Skeletal muscle satellite cell (primary cell): ENCODE data around the gene CUL9.

Experiments
- H3K27me3 ChIP-seq: 2 replicates; pipeline ENCODE4 v1.7.0; 2013; ENCODE audit warnings: low read length; ENCODE audit not compliant: control insufficient read depth, insufficient read depth
- H3K36me3 ChIP-seq: 2 replicates; pipeline ENCODE4 v1.7.0; 2013; ENCODE audit warnings: mild to moderate bottlenecking, control low read depth, low read length; ENCODE audit not compliant: insufficient read depth
- H3K4me1 ChIP-seq: 2 replicates; pipeline ENCODE4 v1.7.0; 2013; ENCODE audit warnings: low read length; ENCODE audit not compliant: control insufficient read depth, insufficient read depth
- H3K4me2 ChIP-seq: 2 replicates; pipeline ENCODE4 v1.7.0; 2013; ENCODE audit warnings: mild to moderate bottlenecking, low read length
- H3K4me3 ChIP-seq: 2 replicates; pipeline ENCODE4 v1.7.0; 2013; ENCODE audit warnings: low read length
- H3K9ac ChIP-seq: 2 replicates; pipeline ENCODE4 v1.7.0; 2013; ENCODE audit warnings: mild to moderate bottlenecking, low read depth, low read length, moderate library complexity
- H3K9me3 ChIP-seq: replicated peaks from 2 replicates; pipeline ENCODE4 v1.7.0; 2013; ENCODE audit warnings: mild to moderate bottlenecking, control low read depth, low read length

CUL9 gene

GRCh38 chr6:43204271-43205105 is 22.5 kb downstream of the CUL9 start:
- Histone ChIP-seq H3K27me3 (no peaks in the 10 kb centered on the region), H3K4me3 (no peak overlapping the region), H3K36me3 (peaks cover 34% of the 10 kb centered on the region)

GRCh38 chr6:43205849-43206248 is 23.9 kb downstream of the CUL9 start:
- no peak overlapping the region for H3K9ac ChIP-seq
- no peaks in the 10 kb centered on the region for H3K27me3 ChIP-seq
- no peaks in the 10 kb centered on the region for H3K9me3 ChIP-seq
- H3K4me3 ChIP-seq, result no peak overlapping the region
- no peaks in the 10 kb centered on the region for H3K4me1 ChIP-seq
- no peak overlapping the region for H3K4me2 ChIP-seq
- H3K36me3 ChIP-seq, result peaks cover 30% of the 10 kb centered on the region

More at GRCh38 chr6:43204271-43205105, 22.5 kb downstream of the CUL9 start:
- Histone ChIP-seq H3K9me3 (no peaks in the 10 kb centered on the region), H3K4me2 (no peak overlapping the region), H3K9ac (no peak overlapping the region), H3K4me1 (no peaks in the 10 kb centered on the region)

- no peaks in the 10 kb centered on the region for H3K4me1 ChIP-seq
- no peaks in the 10 kb centered on the region for H3K9me3 ChIP-seq
- no peak overlapping the region for H3K4me3 ChIP-seq
- no peaks in the 10 kb centered on the region for H3K27me3 ChIP-seq
- H3K4me2 ChIP-seq, result no peak overlapping the region
- H3K36me3 ChIP-seq, result peaks cover 26% of the 10 kb centered on the region
- no peak overlapping the region for H3K9ac ChIP-seq
Measured at GRCh38 chr6:43207286-43207685, 25.3 kb downstream of the CUL9 start.

- no peak overlapping the region for H3K9ac ChIP-seq
- no peaks in the 10 kb centered on the region for H3K27me3 ChIP-seq
- no peaks in the 10 kb centered on the region for H3K9me3 ChIP-seq
- no peak overlapping the region for H3K4me3 ChIP-seq
- no peak overlapping the region for H3K4me2 ChIP-seq
- H3K4me1 ChIP-seq, result no peaks in the 10 kb centered on the region
- H3K36me3 ChIP-seq, result peaks cover 42% of the 10 kb centered on the region
Measured at GRCh38 chr6:43211955-43212354, 30.0 kb downstream of the CUL9 start.

- H3K9me3 ChIP-seq, result no peaks in the 10 kb centered on the region
- no peak overlapping the region for H3K4me2 ChIP-seq
- H3K4me3 ChIP-seq, result no peak overlapping the region
- no peaks in the 10 kb centered on the region for H3K27me3 ChIP-seq
- H3K4me1 ChIP-seq, result no peaks in the 10 kb centered on the region
- no peak overlapping the region for H3K9ac ChIP-seq
- peaks cover 46% of the 10 kb centered on the region for H3K36me3 ChIP-seq
Measured at GRCh38 chr6:43213431-43213830, 31.4 kb downstream of the CUL9 start.

- no peaks in the 10 kb centered on the region for H3K27me3 ChIP-seq
- H3K4me2 ChIP-seq, result no peak overlapping the region
- H3K9ac ChIP-seq, result no peak overlapping the region
- H3K4me1 ChIP-seq, result no peaks in the 10 kb centered on the region
- H3K36me3 ChIP-seq, result peaks cover 56% of the 10 kb centered on the region
- H3K4me3 ChIP-seq, result no peak overlapping the region
- no peaks in the 10 kb centered on the region for H3K9me3 ChIP-seq
Measured at GRCh38 chr6:43215066-43215465, 33.1 kb downstream of the CUL9 start.

- no peak overlapping the region for H3K4me3 ChIP-seq
- no peaks in the 10 kb centered on the region for H3K9me3 ChIP-seq
- H3K4me2 ChIP-seq, result no peak overlapping the region
- no peaks in the 10 kb centered on the region for H3K27me3 ChIP-seq
- peaks cover 4% of the 10 kb centered on the region for H3K4me1 ChIP-seq
- H3K36me3 ChIP-seq, result peaks cover 68% of the 10 kb centered on the region
- H3K9ac ChIP-seq, result no peak overlapping the region
Measured at GRCh38 chr6:43216200-43216599, 34.2 kb downstream of the CUL9 start.

- H3K36me3 ChIP-seq, result peaks cover 69% of the 10 kb centered on the region
- H3K4me2 ChIP-seq, result no peak overlapping the region
- no peaks in the 10 kb centered on the region for H3K27me3 ChIP-seq
- no peak overlapping the region for H3K9ac ChIP-seq
- peaks cover 14% of the 10 kb centered on the region for H3K4me1 ChIP-seq
- H3K4me3 ChIP-seq, result no peak overlapping the region
- H3K9me3 ChIP-seq, result no peaks in the 10 kb centered on the region
Measured at GRCh38 chr6:43217351-43217750, 35.4 kb downstream of the CUL9 start.

- H3K4me3 ChIP-seq, result no peak overlapping the region
- no peak overlapping the region for H3K4me2 ChIP-seq
- no peak overlapping the region for H3K9ac ChIP-seq
- peaks cover 14% of the 10 kb centered on the region for H3K4me1 ChIP-seq
- peaks cover 70% of the 10 kb centered on the region for H3K36me3 ChIP-seq
- no peaks in the 10 kb centered on the region for H3K27me3 ChIP-seq
- H3K9me3 ChIP-seq, result no peaks in the 10 kb centered on the region
Measured at GRCh38 chr6:43219119-43219518, 37.1 kb downstream of the CUL9 start.

GRCh38 chr6:43219814-43220213 is 37.8 kb downstream of the CUL9 start:
- Histone ChIP-seq H3K27me3 (no peaks in the 10 kb centered on the region), H3K9me3 (no peaks in the 10 kb centered on the region), H3K9ac (no peak overlapping the region), H3K4me2 (no peak overlapping the region), H3K36me3 (peaks cover 73% of the 10 kb centered on the region), H3K4me1 (peaks cover 14% of the 10 kb centered on the region), H3K4me3 (no peak overlapping the region)

GRCh38 chr6:43220439-43220951 is 38.5 kb downstream of the CUL9 start:
- peaks cover 66% of the 10 kb centered on the region for H3K36me3 ChIP-seq
- no peak overlapping the region for H3K9ac ChIP-seq
- no peak overlapping the region for H3K4me3 ChIP-seq
- H3K4me1 ChIP-seq, result peaks cover 14% of the 10 kb centered on the region
- no peak overlapping the region for H3K4me2 ChIP-seq
- H3K27me3 ChIP-seq, result no peaks in the 10 kb centered on the region
- H3K9me3 ChIP-seq, result no peaks in the 10 kb centered on the region
